Ramos (cell line): ENCODE measurements around the gene TBK1.

Experiments
- in situ Hi-C: fragments of 300-500 bp; cut with MboI; formaldehyde crosslinking; loops from one replicate; pipeline ENCODE4 v1.14.3; 2022; ENCODE audit warnings: low sequenced_read_pairs; ENCODE audit not compliant: unreplicated experiment

The TBK1 gene

GRCh38 chr12:64451687-64452558, at the start of gene TBK1:
Gene TBK1, plus strand, starts transcription at chr12:64452120. Its CDS starts 3,751 bp downstream, at chr12:64455871.
- in situ Hi-C loops = no loop called here

- in situ Hi-C loops = no loop called here
These were observed 49.7 kb upstream of the TBK1 start for GRCh38 chr12:64402181-64402580.

- in situ Hi-C loops = no loop called here
These were observed 48.0 kb upstream of the TBK1 start, which contains the start of gene XPOT for GRCh38 chr12:64403707-64404469. Gene XPOT, plus strand, starts transcription at chr12:64404392. Its CDS starts 5,644 bp downstream, at chr12:64410036.

GRCh38 chr12:64404470-64405256, 47.3 kb upstream of the TBK1 start:
- in situ Hi-C loops = no loop called here

GRCh38 chr12:64407342-64408223, 44.3 kb upstream of the TBK1 start:
- in situ Hi-C loops = no loop called here

GRCh38 chr12:64411427-64411826, 40.5 kb upstream of the TBK1 start:
- in situ Hi-C loops = no loop called here

GRCh38 chr12:64412459-64412858, 39.5 kb upstream of the TBK1 start:
- in situ Hi-C loops = no loop called here

GRCh38 chr12:64413884-64414283, 38.0 kb upstream of the TBK1 start:
- in situ Hi-C loops = no loop called here

GRCh38 chr12:64418209-64418608, 33.7 kb upstream of the TBK1 start:
- in situ Hi-C loops = no loop called here

GRCh38 chr12:64419696-64420095, 32.2 kb upstream of the TBK1 start:
- in situ Hi-C loops = no loop called here

- in situ Hi-C loops = no loop called here
These were observed 23.9 kb upstream of the TBK1 start for GRCh38 chr12:64427988-64428387.

GRCh38 chr12:64428956-64429355, 23.0 kb upstream of the TBK1 start:
- in situ Hi-C loops = no loop called here

- in situ Hi-C loops = no loop called here
These were observed 21.0 kb upstream of the TBK1 start for GRCh38 chr12:64430886-64431285.

- in situ Hi-C loops = no loop called here
These were observed 20.1 kb upstream of the TBK1 start for GRCh38 chr12:64431791-64432190.

- in situ Hi-C loops = no loop called here
These were observed 18.0 kb upstream of the TBK1 start for GRCh38 chr12:64433915-64434314.

GRCh38 chr12:64440100-64440499, 11.8 kb upstream of the TBK1 start:
- in situ Hi-C loops = no loop called here

- in situ Hi-C loops = no loop called here
These were observed 6.4 kb upstream of the TBK1 start for GRCh38 chr12:64445490-64445889.

- in situ Hi-C loops = no loop called here
These were observed 5.6 kb upstream of the TBK1 start for GRCh38 chr12:64446295-64446694.

GRCh38 chr12:64450057-64450640, 1.8 kb upstream of the TBK1 start:
- in situ Hi-C loops = no loop called here
